Neural progenitor cell (in vitro differentiated cells): ENCODE measurements around the gene RHBDL1. TPM values are rescaled to one million over a fixed set of nuclear protein-coding genes. Genes with fewer than 3 reads are reported as not detected.

Experiments used
- DNase-seq: peaks from one replicate; pipeline ENCODE4 v3.0.0-alpha.2; 2016; ENCODE audit warnings: low spot score
- H2AFZ ChIP-seq: fragments of 200-600 bp; sonication (generic); replicated peaks from 2 replicates; pipeline ENCODE4 v1.6.1; 2016; ENCODE audit warnings: antibody characterized with exemption
- H3F3A ChIP-seq: fragments of 200-600 bp; sonication (generic); 2 replicates; pipeline ENCODE4 v1.6.1; 2016; ENCODE audit warnings: antibody characterized with exemption, low read depth
- H3K27ac ChIP-seq: fragments of 200-600 bp; sonication (generic); 2 replicates; pipeline ENCODE4 v1.5.1; 2016; ENCODE audit warnings: mild to moderate bottlenecking
- H3K27me3 ChIP-seq: fragments of 200-600 bp; sonication (generic); 2 replicates; pipeline ENCODE4 v1.6.1; 2016; ENCODE audit warnings: mild to moderate bottlenecking, moderate library complexity
- H3K36me3 ChIP-seq: fragments of 200-600 bp; sonication (generic); 2 replicates; pipeline ENCODE4 v1.5.1; 2016
- H3K4me1 ChIP-seq: fragments of 200-600 bp; sonication (generic); 2 replicates; pipeline ENCODE4 v1.6.1; 2016; ENCODE audit warnings: mixed run types
- H3K4me2 ChIP-seq: fragments of 200-600 bp; sonication (generic); 2 replicates; pipeline ENCODE4 v1.6.1; 2016
- H3K4me3 ChIP-seq: fragments of 200-600 bp; sonication (generic); 2 replicates; pipeline ENCODE4 v1.5.1; 2016
- H3K79me2 ChIP-seq: fragments of 200-600 bp; sonication (generic); 2 replicates; pipeline ENCODE4 v1.6.1; 2016; ENCODE audit warnings: low read depth
- H3K9ac ChIP-seq: fragments of 200-600 bp; sonication (generic); 2 replicates; pipeline ENCODE4 v1.6.1; 2016
- H3K9me3 ChIP-seq: fragments of 200-600 bp; sonication (generic); 2 replicates; pipeline ENCODE4 v1.5.1; 2016; ENCODE audit warnings: low read depth
- H4K20me1 ChIP-seq: fragments of 200-600 bp; sonication (generic); 2 replicates; pipeline ENCODE4 v1.6.1; 2016; ENCODE audit warnings: low read depth
- H3K27ac Mint-ChIP-seq: 3 replicates; pipeline ENCODE4 v1.8.0; 2021; ENCODE audit warnings: mixed read lengths
- H3K27me3 Mint-ChIP-seq: 2 replicates; pipeline ENCODE4 v1.8.0; 2022; ENCODE audit warnings: low read depth, mild to moderate bottlenecking, inconsistent platforms, moderate library complexity, mixed read lengths; ENCODE audit not compliant: insufficient read depth
- H3K36me3 Mint-ChIP-seq: 3 replicates; pipeline ENCODE4 v1.8.0; 2021; ENCODE audit warnings: mixed read lengths
- H3K4me1 Mint-ChIP-seq: 3 replicates; pipeline ENCODE4 v1.8.0; 2021; ENCODE audit warnings: mixed read lengths
- H3K4me3 Mint-ChIP-seq: 3 replicates; pipeline ENCODE4 v1.8.0; 2021; ENCODE audit warnings: mild to moderate bottlenecking, moderate library complexity, mixed read lengths
- H3K9me3 Mint-ChIP-seq: 3 replicates; pipeline ENCODE4 v1.8.0; 2020; ENCODE audit warnings: mixed read lengths
- EZH2 ChIP-seq: fragments of 200-600 bp; sonication (generic); IDR thresholded peaks from 2 replicates; pipeline ENCODE4 v1.6.1; 2017; ENCODE audit warnings: antibody characterized with exemption, mild to moderate bottlenecking, moderate library complexity
- EZH2phosphoT487 ChIP-seq: fragments of 200-600 bp; sonication (generic); IDR thresholded peaks from 2 replicates; pipeline ENCODE4 v1.6.1; 2017; ENCODE audit warnings: antibody characterized with exemption
- total RNA-seq: library from RNA; depleted of rRNA; stranded (reverse); fragments of >200 nt; gene quantifications from 2 replicates; pipeline ENCODE4 v1.2.3, GENCODE V29; 2015; ENCODE audit warnings: low replicate concordance
- TF ChIP-seq, protein P1 (sequence below): fragments of 200-600 bp; sonication (generic); IDR thresholded peaks from 2 replicates; pipeline ENCODE4 v1.5.1; 2017; ENCODE audit warnings: antibody characterized with exemption, mild to moderate bottlenecking

Gene RHBDL1
- total RNA-seq, 1 donor from 2014 or later, result 0.28 TPM

GRCh38 chr16:716200-716568, 40.7 kb downstream of the RHBDL1 start:
- Histone ChIP-seq H3K4me3 (peak overlapping the region; percentile 95), H3K4me2 (peak overlapping the region; percentile 92), H4K20me1 (peaks cover 43% of the 10 kb centered on the region), H3F3A (peaks cover 43% of the 10 kb centered on the region), H3K9ac (no peak overlapping the region), H3K36me3 (no peaks in the 10 kb centered on the region), H2AFZ (no peak overlapping the region), H3K27ac (peak overlapping the region; percentile 23), H3K4me1 (peaks cover 37% of the 10 kb centered on the region), H3K9me3 (no peaks in the 10 kb centered on the region), H3K27me3 (peaks cover 34% of the 10 kb centered on the region), H3K79me2 (no peaks in the 10 kb centered on the region)
- TF ChIP-seq, protein P1, sequence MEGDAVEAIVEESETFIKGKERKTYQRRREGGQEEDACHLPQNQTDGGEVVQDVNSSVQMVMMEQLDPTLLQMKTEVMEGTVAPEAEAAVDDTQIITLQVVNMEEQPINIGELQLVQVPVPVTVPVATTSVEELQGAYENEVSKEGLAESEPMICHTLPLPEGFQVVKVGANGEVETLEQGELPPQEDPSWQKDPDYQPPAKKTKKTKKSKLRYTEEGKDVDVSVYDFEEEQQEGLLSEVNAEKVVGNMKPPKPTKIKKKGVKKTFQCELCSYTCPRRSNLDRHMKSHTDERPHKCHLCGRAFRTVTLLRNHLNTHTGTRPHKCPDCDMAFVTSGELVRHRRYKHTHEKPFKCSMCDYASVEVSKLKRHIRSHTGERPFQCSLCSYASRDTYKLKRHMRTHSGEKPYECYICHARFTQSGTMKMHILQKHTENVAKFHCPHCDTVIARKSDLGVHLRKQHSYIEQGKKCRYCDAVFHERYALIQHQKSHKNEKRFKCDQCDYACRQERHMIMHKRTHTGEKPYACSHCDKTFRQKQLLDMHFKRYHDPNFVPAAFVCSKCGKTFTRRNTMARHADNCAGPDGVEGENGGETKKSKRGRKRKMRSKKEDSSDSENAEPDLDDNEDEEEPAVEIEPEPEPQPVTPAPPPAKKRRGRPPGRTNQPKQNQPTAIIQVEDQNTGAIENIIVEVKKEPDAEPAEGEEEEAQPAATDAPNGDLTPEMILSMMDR, result no peak
- TF ChIP-seq EZH2 (no peak), EZH2phosphoT487 (no peak)
- peak overlapping the region; percentile 87 for H3K27ac Mint-ChIP-seq
- no peaks in the 10 kb centered on the region for H3K9me3 Mint-ChIP-seq
- H3K4me3 Mint-ChIP-seq, result peak overlapping the region; percentile 88
- peaks cover 2% of the 10 kb centered on the region for H3K36me3 Mint-ChIP-seq
- DNase-seq, result peak; percentile 95
- peaks cover 12% of the 10 kb centered on the region for H3K27me3 Mint-ChIP-seq
- peaks cover 42% of the 10 kb centered on the region for H3K4me1 Mint-ChIP-seq

GRCh38 chr16:716768-717325, 41.4 kb downstream of the RHBDL1 start:
- H3K36me3 Mint-ChIP-seq, result peaks cover 2% of the 10 kb centered on the region
- H3K4me2 ChIP-seq, result peak overlapping the region; percentile 92
- H3K9ac ChIP-seq, result no peak overlapping the region

DNA sequence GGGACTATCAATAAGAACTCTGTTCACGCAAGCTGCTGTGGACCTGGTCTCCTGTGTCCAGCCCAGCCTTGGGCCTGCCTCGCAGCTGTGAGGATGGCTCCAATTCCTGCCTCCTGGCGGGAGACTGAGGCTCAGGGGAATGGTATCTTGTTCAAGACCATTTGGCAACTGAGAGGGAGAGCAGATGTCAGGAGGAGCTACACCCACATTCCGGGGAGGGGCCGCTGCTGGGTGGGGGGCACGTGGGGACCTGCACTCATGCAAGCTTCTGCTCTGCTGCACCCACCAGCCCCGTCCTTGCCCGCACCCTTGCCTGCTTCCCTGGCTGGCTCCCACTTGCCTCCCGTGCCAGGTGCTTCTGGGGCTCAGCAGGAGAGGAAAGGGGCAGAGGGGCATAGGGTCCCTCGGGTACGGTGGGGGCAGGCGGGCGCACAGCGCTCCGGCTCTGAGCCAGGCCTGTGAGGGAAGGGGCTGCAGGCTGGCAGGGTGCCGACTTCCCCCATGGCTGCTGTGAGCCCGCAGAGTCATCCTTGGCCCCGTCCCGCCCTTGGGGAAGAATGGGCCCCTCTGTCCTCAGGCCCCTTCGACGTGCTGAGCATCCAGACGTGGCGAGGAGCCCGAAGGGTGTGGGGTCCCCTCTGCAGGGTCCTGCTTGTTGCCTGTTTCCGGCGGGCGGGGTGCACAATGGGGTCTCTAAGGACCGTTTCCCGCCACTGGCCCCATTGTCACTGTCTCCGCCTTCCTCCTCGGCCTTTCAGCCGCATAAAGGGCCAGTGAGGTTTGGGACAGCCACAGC, 42.2 kb downstream of the RHBDL1 start:
- H2AFZ ChIP-seq, result no peak overlapping the region
- H3K27ac ChIP-seq, result no peak overlapping the region
- no peaks in the 10 kb centered on the region for H3K9me3 ChIP-seq
- H3F3A ChIP-seq, result peaks cover 38% of the 10 kb centered on the region
- no peaks in the 10 kb centered on the region for H3K9me3 Mint-ChIP-seq
- peaks cover 57% of the 10 kb centered on the region for H4K20me1 ChIP-seq
- H3K36me3 ChIP-seq, result no peaks in the 10 kb centered on the region
- H3K4me2 ChIP-seq, result no peak overlapping the region
- H3K9ac ChIP-seq, result no peak overlapping the region
- H3K4me1 ChIP-seq, result peaks cover 37% of the 10 kb centered on the region
- peak overlapping the region; percentile 30 for H3K4me3 Mint-ChIP-seq
- no peak overlapping the region for H3K27ac Mint-ChIP-seq
- peaks cover 2% of the 10 kb centered on the region for H3K36me3 Mint-ChIP-seq
- no peak overlapping the region for H3K4me3 ChIP-seq
- H3K4me1 Mint-ChIP-seq, result peaks cover 38% of the 10 kb centered on the region
- H3K27me3 ChIP-seq, result peaks cover 21% of the 10 kb centered on the region
- H3K79me2 ChIP-seq, result no peaks in the 10 kb centered on the region
- peak; percentile 39 for DNase-seq
- peaks cover 12% of the 10 kb centered on the region for H3K27me3 Mint-ChIP-seq
- TF ChIP-seq EZH2phosphoT487 (no peak), EZH2 (no peak)
- TF ChIP-seq, protein P1, result no peak

More at GRCh38 chr16:716768-717325, 41.4 kb downstream of the RHBDL1 start:
- Mint-ChIP-seq H3K4me1 (peaks cover 40% of the 10 kb centered on the region), H3K9me3 (no peaks in the 10 kb centered on the region), H3K4me3 (peak overlapping the region; percentile 88), H3K27ac (no peak overlapping the region), H3K27me3 (peaks cover 12% of the 10 kb centered on the region)
- H3K4me1 ChIP-seq, result peaks cover 37% of the 10 kb centered on the region
- H4K20me1 ChIP-seq, result peaks cover 49% of the 10 kb centered on the region
- TF ChIP-seq EZH2 (no peak), EZH2phosphoT487 (no peak)
- TF ChIP-seq, protein P1, result no peak
- H3K79me2 ChIP-seq, result no peaks in the 10 kb centered on the region
- peaks cover 46% of the 10 kb centered on the region for H3F3A ChIP-seq
- no peaks in the 10 kb centered on the region for H3K36me3 ChIP-seq
- no peak overlapping the region for H2AFZ ChIP-seq
- DNase-seq, result no peak
- peaks cover 29% of the 10 kb centered on the region for H3K27me3 ChIP-seq
- no peak overlapping the region for H3K27ac ChIP-seq
- peak overlapping the region; percentile 95 for H3K4me3 ChIP-seq
- H3K9me3 ChIP-seq, result no peaks in the 10 kb centered on the region
